HepG2 (cell line): ENCODE measurements around the gene TRPT1. TPM values are rescaled to one million over a fixed set of nuclear protein-coding genes. Genes with fewer than 3 reads are reported as not detected.
A peak's percentile ranks its signal among the peaks of the same experiment; 100 is the strongest.

Experiments
- ATF1 ChIP-seq: IDR thresholded peaks from 2 replicates; pipeline ENCODE4 v1.6.1; 2016; ENCODE audit warnings: mild to moderate bottlenecking, control low read depth
- DNMT1 ChIP-seq: sonication (generic); formaldehyde crosslinking; IDR thresholded peaks from 2 replicates; pipeline ENCODE4 v1.5.1; 2020; ENCODE audit warnings: mild to moderate bottlenecking, missing genetic modification reagents
- FOXP1 ChIP-seq, 2 experiments: fragments of 450-650 bp in 1 of 2; IDR thresholded peaks; 2 replicates each; pipeline ENCODE4 v1.6.1; 2017 to 2018; ENCODE audit warnings: antibody characterized with exemption in 1 of 2
- JUNB ChIP-seq: sonication (generic); formaldehyde crosslinking; IDR thresholded peaks from 2 replicates; pipeline ENCODE4 v1.8.0; 2022; ENCODE audit warnings: missing genetic modification reagents, mild to moderate bottlenecking, borderline replicate concordance
- KLF16 ChIP-seq, 2 experiments: sonication (generic) in 1 of 2; formaldehyde crosslinking in 1 of 2; IDR thresholded peaks; 2 replicates each; pipeline versions ENCODE4 v1.6.1 to v1.8.0; 2016 to 2023; ENCODE audit warnings: missing genetic modification reagents in 2 of 2, missing compliant biosample characterization in 1 of 2
- MIER3 ChIP-seq: IDR thresholded peaks from 2 replicates; pipeline ENCODE4 v1.6.1; 2016; ENCODE audit warnings: missing compliant biosample characterization, borderline replicate concordance
- NR3C1 ChIP-seq: sonication (generic); formaldehyde crosslinking; IDR thresholded peaks from 2 replicates; pipeline ENCODE4 v1.4.0; 2020; ENCODE audit warnings: missing genetic modification reagents
- ONECUT2 ChIP-seq: sonication (generic); formaldehyde crosslinking; IDR thresholded peaks from 2 replicates; pipeline ENCODE4 v1.4.0; 2020; ENCODE audit warnings: missing genetic modification reagents
- PLRG1 ChIP-seq: fragments of 450-650 bp; conservative IDR thresholded peaks from 2 replicates; pipeline ENCODE4 v1.6.1; 2016
- RNF2 ChIP-seq: fragments of 450-650 bp; conservative IDR thresholded peaks from 2 replicates; pipeline ENCODE4 v1.6.1; 2016; ENCODE audit warnings: low read depth
- SOX5 ChIP-seq: IDR thresholded peaks from 2 replicates; pipeline ENCODE4 v1.6.1; 2016; ENCODE audit warnings: borderline replicate concordance
- TGIF2 ChIP-seq: IDR thresholded peaks from 2 replicates; pipeline ENCODE4 v1.6.1; 2016; ENCODE audit warnings: control low read depth, missing compliant biosample characterization
- ZNF468 ChIP-seq: sonication (generic); formaldehyde crosslinking; IDR thresholded peaks from 2 replicates; pipeline ENCODE4 v1.8.0; 2022; ENCODE audit warnings: mild to moderate bottlenecking, moderate library complexity, missing genetic modification reagents
- ZNF850 ChIP-seq: sonication (generic); formaldehyde crosslinking; conservative IDR thresholded peaks from 2 replicates; pipeline ENCODE4 v1.9.0; 2021; ENCODE audit warnings: mild to moderate bottlenecking, missing genetic modification reagents
- polyA plus RNA-seq, 8 experiments: library from polyadenylated mRNA; depleted of rRNA in 3 of 8; stranded (reverse) in 7 of 8; unstranded in 1 of 8; fragments of >200 nt; fragmentation: Illumina TruSeq in 4 of 8; extraction: Trizol in 4 of 8; gene quantifications; 2 replicates each; pipeline versions ENCODE4 v1.2.1 to v1.2.3, GENCODE V29; 2011 to 2016; ENCODE audit warnings: low read depth in 4 of 8, missing spikeins in 1 of 8, mixed read lengths in 1 of 8; ENCODE audit not compliant: insufficient read depth in 1 of 8
- total RNA-seq, 5 experiments: library from RNA; depleted of rRNA; stranded (reverse); fragments of >200 nt; fragmentation: Illumina TruSeq; extraction: Trizol; gene quantifications; 2 replicates each; pipeline ENCODE4 v1.2.3, GENCODE V29; 2016; ENCODE audit warnings: low read depth in 1 of 5
- TF ChIP-seq, protein P1 (sequence below): IDR thresholded peaks from 2 replicates; pipeline ENCODE4 v1.6.1; 2016; ENCODE audit warnings: low read depth
- TF ChIP-seq, protein P2 (sequence below): sonication (generic); formaldehyde crosslinking; IDR thresholded peaks from 2 replicates; pipeline ENCODE4 v1.5.0; 2020; ENCODE audit warnings: mild to moderate bottlenecking, missing genetic modification reagents, moderate library complexity
- TF ChIP-seq, protein P3 (sequence below): sonication (generic); formaldehyde crosslinking; IDR thresholded peaks from 2 replicates; pipeline ENCODE4 v1.9.0; 2021; ENCODE audit warnings: missing genetic modification reagents, borderline replicate concordance
- TF ChIP-seq, protein P4 (sequence below): sonication (generic); formaldehyde crosslinking; IDR thresholded peaks from 2 replicates; pipeline ENCODE4 v1.8.0; 2022; ENCODE audit warnings: missing genetic modification reagents, mild to moderate bottlenecking, inconsistent platforms, borderline replicate concordance
- TF ChIP-seq, protein P5 (sequence below): sonication (generic); formaldehyde crosslinking; IDR thresholded peaks from 2 replicates; pipeline ENCODE4 v1.4.0; 2020; ENCODE audit warnings: missing genetic modification reagents

Gene TRPT1
- total and polyA plus RNA-seq, 2 of the 13 experiments (the other 11 are each of a cell fraction or from before 2014, with no cell fraction given), result 24.8 to 40.7 TPM

DNA sequence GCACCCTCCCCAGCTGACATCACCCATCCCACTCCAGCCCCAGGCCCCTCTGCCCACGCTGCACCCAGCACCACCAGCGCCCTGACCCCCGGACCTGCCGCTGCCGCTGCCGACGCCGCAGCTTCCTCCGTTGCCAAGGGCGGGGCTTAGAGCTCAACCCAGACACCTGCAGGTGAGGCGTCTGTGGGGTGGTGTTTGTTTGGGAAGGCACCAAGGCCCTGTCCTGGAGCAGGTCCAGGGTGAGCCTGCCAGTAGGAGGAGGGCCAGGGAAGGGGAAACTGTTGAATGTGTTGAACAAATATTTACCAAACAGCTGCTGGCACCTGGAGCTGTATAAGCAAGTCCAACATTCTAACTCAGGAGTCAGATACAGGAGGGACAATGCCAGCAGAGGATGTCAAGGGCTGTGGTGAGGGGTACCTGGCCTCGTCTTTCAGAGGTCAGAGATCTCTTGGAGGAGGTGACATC, 11.5 kb upstream of the TRPT1 start (continued):
- TF ChIP-seq, protein P1, sequence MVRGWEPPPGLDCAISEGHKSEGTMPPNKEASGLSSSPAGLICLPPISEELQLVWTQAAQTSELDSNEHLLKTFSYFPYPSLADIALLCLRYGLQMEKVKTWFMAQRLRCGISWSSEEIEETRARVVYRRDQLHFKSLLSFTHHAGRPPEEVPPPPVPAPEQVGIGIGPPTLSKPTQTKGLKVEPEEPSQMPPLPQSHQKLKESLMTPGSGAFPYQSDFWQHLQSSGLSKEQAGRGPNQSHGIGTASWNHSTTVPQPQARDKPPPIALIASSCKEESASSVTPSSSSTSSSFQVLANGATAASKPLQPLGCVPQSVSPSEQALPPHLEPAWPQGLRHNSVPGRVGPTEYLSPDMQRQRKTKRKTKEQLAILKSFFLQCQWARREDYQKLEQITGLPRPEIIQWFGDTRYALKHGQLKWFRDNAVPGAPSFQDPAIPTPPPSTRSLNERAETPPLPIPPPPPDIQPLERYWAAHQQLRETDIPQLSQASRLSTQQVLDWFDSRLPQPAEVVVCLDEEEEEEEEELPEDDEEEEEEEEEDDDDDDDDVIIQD (CRISPR knock-in tag), result no peak
- no peak for TF ChIP-seq ZNF468 (CRISPR knock-in tag)
- TF ChIP-seq ZNF850, result no peak
- TF ChIP-seq PLRG1, result no peak
- TF ChIP-seq, protein P2, sequence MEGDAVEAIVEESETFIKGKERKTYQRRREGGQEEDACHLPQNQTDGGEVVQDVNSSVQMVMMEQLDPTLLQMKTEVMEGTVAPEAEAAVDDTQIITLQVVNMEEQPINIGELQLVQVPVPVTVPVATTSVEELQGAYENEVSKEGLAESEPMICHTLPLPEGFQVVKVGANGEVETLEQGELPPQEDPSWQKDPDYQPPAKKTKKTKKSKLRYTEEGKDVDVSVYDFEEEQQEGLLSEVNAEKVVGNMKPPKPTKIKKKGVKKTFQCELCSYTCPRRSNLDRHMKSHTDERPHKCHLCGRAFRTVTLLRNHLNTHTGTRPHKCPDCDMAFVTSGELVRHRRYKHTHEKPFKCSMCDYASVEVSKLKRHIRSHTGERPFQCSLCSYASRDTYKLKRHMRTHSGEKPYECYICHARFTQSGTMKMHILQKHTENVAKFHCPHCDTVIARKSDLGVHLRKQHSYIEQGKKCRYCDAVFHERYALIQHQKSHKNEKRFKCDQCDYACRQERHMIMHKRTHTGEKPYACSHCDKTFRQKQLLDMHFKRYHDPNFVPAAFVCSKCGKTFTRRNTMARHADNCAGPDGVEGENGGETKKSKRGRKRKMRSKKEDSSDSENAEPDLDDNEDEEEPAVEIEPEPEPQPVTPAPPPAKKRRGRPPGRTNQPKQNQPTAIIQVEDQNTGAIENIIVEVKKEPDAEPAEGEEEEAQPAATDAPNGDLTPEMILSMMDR (CRISPR knock-in tag), result peak; percentile 36; the same call in 1 of the 2 replicates
- 0 out of 2 replicates have a peak, but pooled peaks have one; percentile 34 for TF ChIP-seq TGIF2
- TF ChIP-seq DNMT1, result no peak
- TF ChIP-seq, protein P3, sequence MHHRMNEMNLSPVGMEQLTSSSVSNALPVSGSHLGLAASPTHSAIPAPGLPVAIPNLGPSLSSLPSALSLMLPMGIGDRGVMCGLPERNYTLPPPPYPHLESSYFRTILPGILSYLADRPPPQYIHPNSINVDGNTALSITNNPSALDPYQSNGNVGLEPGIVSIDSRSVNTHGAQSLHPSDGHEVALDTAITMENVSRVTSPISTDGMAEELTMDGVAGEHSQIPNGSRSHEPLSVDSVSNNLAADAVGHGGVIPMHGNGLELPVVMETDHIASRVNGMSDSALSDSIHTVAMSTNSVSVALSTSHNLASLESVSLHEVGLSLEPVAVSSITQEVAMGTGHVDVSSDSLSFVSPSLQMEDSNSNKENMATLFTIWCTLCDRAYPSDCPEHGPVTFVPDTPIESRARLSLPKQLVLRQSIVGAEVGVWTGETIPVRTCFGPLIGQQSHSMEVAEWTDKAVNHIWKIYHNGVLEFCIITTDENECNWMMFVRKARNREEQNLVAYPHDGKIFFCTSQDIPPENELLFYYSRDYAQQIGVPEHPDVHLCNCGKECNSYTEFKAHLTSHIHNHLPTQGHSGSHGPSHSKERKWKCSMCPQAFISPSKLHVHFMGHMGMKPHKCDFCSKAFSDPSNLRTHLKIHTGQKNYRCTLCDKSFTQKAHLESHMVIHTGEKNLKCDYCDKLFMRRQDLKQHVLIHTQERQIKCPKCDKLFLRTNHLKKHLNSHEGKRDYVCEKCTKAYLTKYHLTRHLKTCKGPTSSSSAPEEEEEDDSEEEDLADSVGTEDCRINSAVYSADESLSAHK, result no peak
- TF ChIP-seq, protein P4, sequence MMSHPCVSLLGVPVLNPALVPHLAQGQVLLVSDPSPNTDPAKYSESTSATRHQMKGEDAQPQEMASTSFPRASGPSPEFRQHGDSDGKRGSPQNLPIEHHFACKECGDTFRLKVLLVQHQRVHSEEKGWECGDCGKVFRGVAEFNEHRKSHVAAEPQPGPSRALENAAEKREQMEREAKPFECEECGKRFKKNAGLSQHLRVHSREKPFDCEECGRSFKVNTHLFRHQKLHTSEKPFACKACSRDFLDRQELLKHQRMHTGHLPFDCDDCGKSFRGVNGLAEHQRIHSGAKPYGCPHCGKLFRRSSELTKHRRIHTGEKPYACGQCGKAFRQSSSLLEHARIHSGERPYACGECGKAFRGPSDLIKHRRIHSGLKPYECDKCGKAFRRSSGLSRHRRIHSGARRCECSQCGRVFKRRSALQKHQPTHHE, result no peak
- TF ChIP-seq NR3C1 (CRISPR knock-in tag), result no peak
- no peak for TF ChIP-seq FOXP1 (IDR thresholded peaks at IDR 0.05)
- peak; percentile 84 for TF ChIP-seq FOXP1 (CRISPR knock-in tag; IDR thresholded peaks at IDR 0.05)
- no peak; the same call in 1 of the 2 replicates for TF ChIP-seq MIER3 (CRISPR knock-in tag)
- TF ChIP-seq KLF16 (CRISPR knock-in tag; IDR thresholded peaks at IDR 0.05), result no peak; a peak in 1 of 4 replicates
- TF ChIP-seq RNF2, result no peak
- TF ChIP-seq, protein P5, sequence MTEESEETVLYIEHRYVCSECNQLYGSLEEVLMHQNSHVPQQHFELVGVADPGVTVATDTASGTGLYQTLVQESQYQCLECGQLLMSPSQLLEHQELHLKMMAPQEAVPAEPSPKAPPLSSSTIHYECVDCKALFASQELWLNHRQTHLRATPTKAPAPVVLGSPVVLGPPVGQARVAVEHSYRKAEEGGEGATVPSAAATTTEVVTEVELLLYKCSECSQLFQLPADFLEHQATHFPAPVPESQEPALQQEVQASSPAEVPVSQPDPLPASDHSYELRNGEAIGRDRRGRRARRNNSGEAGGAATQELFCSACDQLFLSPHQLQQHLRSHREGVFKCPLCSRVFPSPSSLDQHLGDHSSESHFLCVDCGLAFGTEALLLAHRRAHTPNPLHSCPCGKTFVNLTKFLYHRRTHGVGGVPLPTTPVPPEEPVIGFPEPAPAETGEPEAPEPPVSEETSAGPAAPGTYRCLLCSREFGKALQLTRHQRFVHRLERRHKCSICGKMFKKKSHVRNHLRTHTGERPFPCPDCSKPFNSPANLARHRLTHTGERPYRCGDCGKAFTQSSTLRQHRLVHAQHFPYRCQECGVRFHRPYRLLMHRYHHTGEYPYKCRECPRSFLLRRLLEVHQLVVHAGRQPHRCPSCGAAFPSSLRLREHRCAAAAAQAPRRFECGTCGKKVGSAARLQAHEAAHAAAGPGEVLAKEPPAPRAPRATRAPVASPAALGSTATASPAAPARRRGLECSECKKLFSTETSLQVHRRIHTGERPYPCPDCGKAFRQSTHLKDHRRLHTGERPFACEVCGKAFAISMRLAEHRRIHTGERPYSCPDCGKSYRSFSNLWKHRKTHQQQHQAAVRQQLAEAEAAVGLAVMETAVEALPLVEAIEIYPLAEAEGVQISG (CRISPR knock-in tag), result peak; percentile 41; the same call in 1 of the 2 replicates
- TF ChIP-seq SOX5 (CRISPR knock-in tag), result peak; percentile 67; the same call in 1 of the 2 replicates
- no peak for TF ChIP-seq ONECUT2 (CRISPR knock-in tag)
- TF ChIP-seq ATF1, result no peak
- 0 out of 2 replicates have a peak, but pooled peaks have one; percentile 40 for TF ChIP-seq JUNB (CRISPR knock-in tag)
